Epithelial cell of esophagus (primary cell): ENCODE data around the gene TTC12.

Source experiments
- DNase-seq: peaks from one replicate; pipeline ENCODE4 v3.0.0; 2010; ENCODE audit warnings: low read depth
- H3K4me3 ChIP-seq: 2 replicates; pipeline ENCODE4 v1.5.1; 2011; ENCODE audit warnings: mild to moderate bottlenecking, low read length, control low read depth
- TF ChIP-seq, protein P1 (sequence below): IDR thresholded peaks from 2 replicates; pipeline ENCODE4 v1.5.1; 2011; ENCODE audit warnings: low read depth, mild to moderate bottlenecking, low read length, control low read depth, inconsistent platforms; ENCODE audit not compliant: insufficient read depth; ENCODE audit errors: missing control alignments

Gene TTC12

DNA sequence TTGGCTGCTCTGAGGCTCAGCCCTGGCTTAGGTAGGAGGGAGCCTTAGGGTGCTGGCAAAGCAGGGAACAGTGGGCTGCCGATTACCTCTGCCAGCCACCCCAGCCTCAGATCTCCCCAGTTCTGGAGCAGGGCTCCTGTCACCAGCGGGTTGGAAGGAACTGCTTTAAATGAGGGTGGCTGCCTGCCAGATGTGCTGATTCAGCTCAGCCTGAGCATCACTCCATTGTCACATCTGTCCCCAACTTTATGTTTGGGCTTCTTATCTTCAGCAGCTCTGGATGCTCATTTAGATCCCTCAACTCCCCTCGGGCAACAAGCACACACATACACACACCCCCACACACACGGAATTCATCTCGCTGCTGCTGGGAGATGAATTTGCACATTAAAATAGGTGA is 56.3 kb downstream of the TTC12 start:
- DNase-seq, result no peak
- TF ChIP-seq, protein P1, sequence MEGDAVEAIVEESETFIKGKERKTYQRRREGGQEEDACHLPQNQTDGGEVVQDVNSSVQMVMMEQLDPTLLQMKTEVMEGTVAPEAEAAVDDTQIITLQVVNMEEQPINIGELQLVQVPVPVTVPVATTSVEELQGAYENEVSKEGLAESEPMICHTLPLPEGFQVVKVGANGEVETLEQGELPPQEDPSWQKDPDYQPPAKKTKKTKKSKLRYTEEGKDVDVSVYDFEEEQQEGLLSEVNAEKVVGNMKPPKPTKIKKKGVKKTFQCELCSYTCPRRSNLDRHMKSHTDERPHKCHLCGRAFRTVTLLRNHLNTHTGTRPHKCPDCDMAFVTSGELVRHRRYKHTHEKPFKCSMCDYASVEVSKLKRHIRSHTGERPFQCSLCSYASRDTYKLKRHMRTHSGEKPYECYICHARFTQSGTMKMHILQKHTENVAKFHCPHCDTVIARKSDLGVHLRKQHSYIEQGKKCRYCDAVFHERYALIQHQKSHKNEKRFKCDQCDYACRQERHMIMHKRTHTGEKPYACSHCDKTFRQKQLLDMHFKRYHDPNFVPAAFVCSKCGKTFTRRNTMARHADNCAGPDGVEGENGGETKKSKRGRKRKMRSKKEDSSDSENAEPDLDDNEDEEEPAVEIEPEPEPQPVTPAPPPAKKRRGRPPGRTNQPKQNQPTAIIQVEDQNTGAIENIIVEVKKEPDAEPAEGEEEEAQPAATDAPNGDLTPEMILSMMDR, result no peak
- H3K4me3 ChIP-seq, result no peak overlapping the region

DNA sequence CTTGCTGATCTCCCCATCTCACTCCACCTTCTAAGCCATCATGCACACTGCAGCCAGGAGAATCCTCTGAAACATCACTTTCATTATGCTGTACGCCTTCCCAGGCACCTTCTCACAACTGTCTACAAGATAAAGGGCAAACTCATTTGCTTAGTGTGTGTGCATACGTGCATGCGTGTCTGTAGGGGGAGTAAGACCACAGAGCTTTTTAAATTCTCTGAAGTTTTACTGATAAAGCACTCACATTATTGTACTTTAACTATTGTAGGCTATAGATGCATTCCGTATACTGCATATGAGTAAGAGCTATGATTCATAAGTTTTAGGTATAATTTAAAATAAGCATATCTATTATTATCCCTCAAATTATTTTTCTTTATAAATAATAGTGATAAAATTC is 57.9 kb downstream of the TTC12 start:
- H3K4me3 ChIP-seq, result no peak overlapping the region
- no peak for DNase-seq
- TF ChIP-seq, protein P1, result no peak

DNA sequence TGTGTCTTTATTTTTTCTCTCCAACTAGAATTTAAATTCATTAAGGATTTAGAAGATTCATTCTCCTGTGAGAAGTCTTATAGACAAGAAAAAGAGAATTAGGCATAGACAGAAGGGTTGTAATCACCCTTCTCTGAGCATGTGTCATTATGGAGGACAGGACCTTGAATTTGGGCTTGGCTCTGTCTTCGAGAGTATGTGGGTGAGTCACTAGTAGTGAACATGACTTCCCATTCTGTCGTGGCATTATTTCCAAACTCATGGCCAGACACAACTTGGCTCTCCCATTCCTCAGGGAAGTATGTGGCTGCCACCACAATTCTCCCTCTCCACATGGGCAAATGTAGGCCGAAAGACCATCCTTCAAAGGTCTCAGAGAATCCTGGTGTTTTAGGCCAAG is 58.9 kb downstream of the TTC12 start:
- no peak overlapping the region for H3K4me3 ChIP-seq
- TF ChIP-seq, protein P1, result no peak
- DNase-seq, result peak; percentile 91

DNA sequence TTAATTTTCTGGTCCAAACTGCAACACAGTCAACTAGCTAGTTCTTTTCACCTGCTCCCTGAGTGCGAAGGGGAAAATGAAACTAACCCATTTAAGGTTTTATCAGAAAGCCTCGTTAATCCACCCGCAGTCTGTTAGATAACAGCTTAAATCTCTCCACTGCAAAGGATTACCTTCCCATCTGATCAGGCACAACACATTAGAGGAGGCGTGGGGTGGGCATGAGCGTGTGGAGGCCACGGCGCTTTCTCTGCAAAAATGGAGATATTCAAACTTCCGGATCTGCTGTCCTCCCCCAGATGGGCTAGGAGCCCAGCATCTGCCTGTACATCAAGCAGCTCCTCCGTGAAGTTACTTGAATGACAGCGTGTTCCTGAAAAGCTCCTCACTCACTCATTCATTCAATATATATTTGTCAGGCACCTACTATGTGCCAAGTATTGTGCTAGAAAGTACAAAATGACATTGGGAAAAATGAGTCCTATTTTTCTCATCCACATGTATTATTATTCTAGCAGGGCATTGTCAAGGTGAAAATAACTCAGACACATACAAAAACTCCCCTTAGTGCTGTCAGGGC is 59.7 kb downstream of the TTC12 start:
- TF ChIP-seq, protein P1, result no peak
- DNase-seq, result no peak
- no peak overlapping the region for H3K4me3 ChIP-seq

DNA sequence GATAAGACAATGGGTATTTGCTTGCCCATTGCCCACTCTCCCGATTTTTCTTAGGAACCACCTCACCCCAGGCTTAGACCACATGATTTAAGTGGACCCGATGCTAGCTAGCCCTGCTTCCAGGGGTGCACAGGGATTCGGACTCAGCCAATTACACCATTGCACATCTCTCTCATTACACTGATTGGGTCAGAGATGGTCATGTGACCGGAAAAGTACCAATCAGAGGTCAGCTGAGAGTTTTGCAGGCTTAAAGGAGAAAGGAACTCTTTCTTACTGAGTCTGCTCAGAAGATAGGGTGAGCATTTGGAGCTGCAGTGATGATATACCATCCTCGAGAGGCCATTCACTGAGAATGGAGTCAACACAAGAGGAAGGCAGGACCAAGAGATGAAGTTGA is 61.0 kb downstream of the TTC12 start:
- H3K4me3 ChIP-seq, result no peak overlapping the region
- no peak for DNase-seq
- TF ChIP-seq, protein P1, result no peak

DNA sequence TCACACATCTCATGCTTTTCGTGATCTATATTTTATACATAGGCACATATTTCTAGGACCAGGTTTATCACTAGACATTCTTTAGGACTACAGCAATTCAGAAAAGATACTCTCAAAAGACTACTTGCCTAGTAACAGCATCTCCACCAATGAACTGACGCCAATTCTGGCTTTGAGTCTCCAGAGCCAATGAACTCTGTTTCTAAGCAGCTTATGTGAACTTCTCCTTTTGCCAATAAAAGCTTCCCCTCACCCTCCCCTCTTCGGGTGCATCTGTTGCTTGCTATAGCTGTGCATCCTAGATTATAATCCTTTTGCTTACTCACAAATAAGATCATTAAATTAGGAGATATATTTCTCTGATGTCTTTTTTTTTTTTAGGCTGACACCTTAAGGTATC is 61.8 kb downstream of the TTC12 start:
- no peak overlapping the region for H3K4me3 ChIP-seq
- DNase-seq, result no peak
- TF ChIP-seq, protein P1, result no peak

DNA sequence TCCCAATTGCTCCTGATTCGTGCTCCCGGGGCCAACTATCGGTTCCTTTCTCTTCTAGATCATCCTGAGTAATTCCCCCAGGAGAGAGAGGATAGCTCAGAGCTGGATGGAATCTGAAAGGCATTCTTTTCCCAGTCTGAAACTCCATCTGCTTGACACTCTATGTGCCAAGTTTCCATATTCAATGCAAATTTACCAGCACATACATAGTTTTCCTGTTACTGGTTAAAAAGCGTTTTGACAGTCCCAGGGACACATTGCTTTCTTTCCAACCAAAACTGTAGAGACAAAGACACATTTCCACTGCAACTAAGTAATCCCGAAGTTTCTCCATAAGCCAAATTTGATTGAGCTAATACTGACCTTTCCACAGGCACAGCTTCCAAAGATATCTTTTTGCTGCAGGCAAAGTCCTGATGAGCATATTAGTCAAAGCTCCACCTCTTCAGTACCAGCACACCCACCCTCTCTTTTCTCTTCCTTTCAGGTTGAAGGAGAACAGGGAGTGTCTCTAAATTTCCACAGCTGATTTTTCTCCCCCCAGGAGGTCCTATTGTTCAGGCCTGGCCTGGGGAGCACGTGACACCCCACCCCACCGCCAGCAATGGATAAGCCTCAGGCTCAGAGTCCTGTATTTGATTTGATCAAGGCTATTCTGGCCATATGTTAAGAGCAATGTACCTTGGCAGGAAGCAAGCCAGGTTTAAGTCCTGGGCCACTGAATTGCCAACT is 63.5 kb downstream of the TTC12 start:
- peak; percentile 60 for DNase-seq
- TF ChIP-seq, protein P1, result no peak
- no peak overlapping the region for H3K4me3 ChIP-seq
